ENCODE measurements around the gene GART. TPM values are rescaled to one million over a fixed set of nuclear protein-coding genes. Genes with fewer than 3 reads are reported as not detected.
A peak's percentile ranks its signal among the peaks of the same experiment; 100 is the strongest.

The GART gene
- total and polyA plus RNA-seq, 7 donors, result 22.0 to 77.8 (median 46.3) TPM

DNA sequence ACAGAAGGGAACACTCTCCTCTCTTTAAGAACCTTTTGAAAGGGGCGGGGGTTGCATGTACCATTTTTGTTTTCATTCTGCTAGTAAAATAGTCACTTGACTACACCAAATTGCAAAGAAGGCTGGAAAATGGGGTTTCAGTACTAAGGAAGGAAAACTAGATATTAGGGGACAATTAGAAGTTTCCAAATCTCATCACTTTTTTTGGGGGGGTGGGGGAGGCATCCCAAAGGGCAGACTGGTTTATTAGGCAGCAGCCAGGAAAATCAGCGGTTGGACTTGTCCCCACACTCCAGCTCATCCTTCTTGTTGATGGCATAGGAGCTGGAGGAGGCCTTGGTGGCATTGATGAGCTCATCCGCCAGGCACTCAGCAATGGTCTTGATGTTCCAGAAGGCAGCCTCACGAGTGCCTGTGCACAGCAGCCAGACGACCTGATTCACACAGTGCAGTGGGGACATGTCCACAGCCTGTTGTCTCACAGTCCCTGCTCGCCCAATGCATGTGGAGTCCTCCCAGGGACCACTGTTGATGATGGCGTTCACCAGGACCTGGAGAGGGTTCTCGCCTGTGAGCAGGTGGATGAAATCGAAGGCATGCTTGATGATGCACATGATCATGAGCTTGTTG lies 60.5 kb downstream of the GART start:
- H3K4me1 ChIP-seq, result peaks cover 6% of the 10 kb centered on the region
- no peak overlapping the region for H3K27ac ChIP-seq
- no peak for TF ChIP-seq CTCF (IDR thresholded peaks at IDR 0.05)
- intact Hi-C loops (cut with DNase I), result no loop called here
- ATAC-seq, result no peak
- H3K9me3 ChIP-seq, result no peaks in the 10 kb centered on the region
- H3K4me3 ChIP-seq, result no peak overlapping the region
- H3K36me3 ChIP-seq (ENCODE audit: insufficient read depth in 1 of 2, low read depth in 1 of 2), result no peaks in the 10 kb centered on the region
- no peak for DNase-seq
- H3K27me3 ChIP-seq (ENCODE audit: insufficient read depth in 3 of 3, low read length in 2 of 3), result no peaks in the 10 kb centered on the region
- WGBS, 3 donors, result 79 to 85% (median 81%) methylated on average over 9 of the region's 9 CpGs

DNA sequence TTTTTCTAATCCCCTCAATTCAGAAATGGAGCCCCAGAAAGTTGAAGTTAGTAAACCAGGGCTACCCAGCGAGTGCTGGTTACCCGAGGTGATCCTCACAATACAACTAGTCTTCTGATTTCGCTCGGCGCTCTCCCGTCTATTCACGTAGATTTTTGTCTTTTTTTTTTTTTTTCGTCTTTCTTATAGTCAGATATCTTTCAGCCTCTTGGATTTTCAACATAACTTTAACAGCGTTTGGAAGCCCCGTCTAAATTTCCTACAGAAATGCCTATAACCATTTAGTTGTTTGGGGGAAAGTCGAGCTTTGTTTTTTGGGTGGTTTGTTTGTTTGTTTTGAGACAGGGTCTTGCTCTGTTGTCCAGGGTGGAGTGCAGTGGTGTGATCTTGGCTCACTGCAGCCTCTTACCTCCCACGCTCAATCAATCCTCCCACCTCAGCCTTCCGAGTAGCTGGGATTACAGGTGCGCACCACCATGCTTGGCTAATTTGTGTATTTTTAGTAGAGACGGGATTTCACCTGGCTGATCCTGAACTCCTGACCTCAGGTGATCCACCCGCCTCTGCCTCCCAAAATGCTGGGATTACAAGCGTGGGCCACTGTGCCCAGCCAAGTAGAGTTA lies 61.3 kb downstream of the GART start:
- peak overlapping the region; percentile 81 for H3K4me3 ChIP-seq
- H3K27ac ChIP-seq, result peak overlapping the region; percentile 94
- H3K27me3 ChIP-seq (ENCODE audit: insufficient read depth in 3 of 3, low read length in 2 of 3), result no peaks in the 10 kb centered on the region
- H3K36me3 ChIP-seq (ENCODE audit: insufficient read depth in 1 of 2, low read depth in 1 of 2), result no peaks in the 10 kb centered on the region
- H3K9me3 ChIP-seq, result no peaks in the 10 kb centered on the region
- peaks cover 6% of the 10 kb centered on the region for H3K4me1 ChIP-seq
- WGBS, 3 donors, result 32 to 35% (median 32%) methylated on average over 17 of the region's 17 CpGs
- intact Hi-C loops (cut with DNase I), result no loop called here
- no peak for TF ChIP-seq CTCF (IDR thresholded peaks at IDR 0.05)
- ATAC-seq (no peak), DNase-seq (no peak)

DNA sequence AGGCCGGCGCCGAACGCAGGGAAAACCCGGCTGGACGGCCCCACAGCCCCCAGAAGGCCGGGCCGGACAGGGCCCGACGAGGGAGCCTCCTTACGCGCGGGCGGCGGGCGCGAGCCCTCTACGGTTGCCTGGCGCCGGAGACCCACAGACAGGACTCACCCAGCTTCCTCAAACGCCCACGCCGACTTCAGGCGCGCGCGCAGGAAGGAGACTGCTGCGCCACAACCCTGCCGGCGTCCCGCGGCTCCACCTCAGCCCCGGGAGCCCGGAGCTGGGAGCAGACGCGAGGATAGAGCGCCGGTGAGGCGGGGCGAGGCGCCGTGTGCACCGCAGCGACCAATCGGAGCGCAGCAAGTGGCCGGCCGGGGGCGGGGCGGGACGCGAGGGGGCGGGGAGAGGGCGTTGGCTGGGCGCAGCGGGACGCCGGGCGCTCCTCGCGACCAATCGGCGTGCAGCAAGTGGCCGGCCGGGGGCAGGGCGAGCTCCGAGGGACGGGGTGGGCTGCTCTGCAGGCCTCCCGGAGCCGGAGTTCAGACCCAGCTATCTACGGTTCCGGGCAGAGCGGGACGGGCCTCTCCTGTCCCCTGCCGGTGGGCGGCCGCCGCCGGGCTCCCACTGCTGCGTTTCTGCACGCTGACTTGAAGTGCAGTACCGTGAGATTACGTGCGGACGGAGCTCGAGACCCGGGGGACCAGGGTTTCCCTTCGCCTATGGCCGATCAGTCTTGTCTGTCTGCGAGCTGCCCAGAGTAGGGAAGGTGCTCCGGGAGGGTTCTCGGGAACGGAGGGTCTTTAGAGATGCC lies 62.0 kb downstream of the GART start, which contains the start of gene TMEM50B:
Gene TMEM50B, minus strand, starts transcription at position 296 of the 802 bp plus-strand sequence. CDS start 11,089 bp downstream, outside the sequence.
- H3K27me3 ChIP-seq (ENCODE audit: insufficient read depth in 3 of 3, low read length in 2 of 3), result no peaks in the 10 kb centered on the region
- peak; percentile 97 for DNase-seq
- H3K4me1 ChIP-seq, result peaks cover 6% of the 10 kb centered on the region
- H3K36me3 ChIP-seq (ENCODE audit: insufficient read depth in 1 of 2, low read depth in 1 of 2), result no peaks in the 10 kb centered on the region
- peak; percentile 53 for TF ChIP-seq CTCF (IDR thresholded peaks at IDR 0.05)
- 0 to 1% (median 1%) methylated on average over 56 to 93 of the region's 93 CpGs for WGBS, 3 donors
- no peaks in the 10 kb centered on the region for H3K9me3 ChIP-seq
- H3K27ac ChIP-seq, result peak within 1 kb of the TSS; percentile 94
- H3K4me3 ChIP-seq, result peak within 1 kb of the TSS; percentile 81
- peak; percentile 96 to 99 (median 98) for ATAC-seq
- intact Hi-C loops (cut with DNase I), result no loop called here

- WGBS, 3 donors, result 0 to 1% (median 0%) methylated on average over 53 to 68 of the region's 68 CpGs
- H3K4me3 ChIP-seq, result peak overlapping the region; percentile 81
- H3K4me1 ChIP-seq, result peaks cover 6% of the 10 kb centered on the region
- H3K27me3 ChIP-seq (ENCODE audit: insufficient read depth in 3 of 3, low read length in 2 of 3), result no peaks in the 10 kb centered on the region
- ATAC-seq (peak; percentile 12 to 45 (median 34)), DNase-seq (peak; percentile 29 to 70)
- TF ChIP-seq CTCF (IDR thresholded peaks at IDR 0.05), result no peak
- no peaks in the 10 kb centered on the region for H3K36me3 ChIP-seq (ENCODE audit: insufficient read depth in 1 of 2, low read depth in 1 of 2)
- intact Hi-C loops (cut with DNase I), result no loop called here
- peak overlapping the region; percentile 94 for H3K27ac ChIP-seq
- no peaks in the 10 kb centered on the region for H3K9me3 ChIP-seq
These were observed 62.8 kb downstream of the GART start for GRCh38 chr21:33478935-33479678.
